IPS-15b (cell line): Measurements from ENCODE around the gene ZC3H6.

Experiments used
- H3K27me3 ChIP-seq: one replicate; pipeline ENCODE4 v1.6.1; 2013; ENCODE audit warnings: low read length; ENCODE audit not compliant: control insufficient read depth, insufficient read depth
- H3K36me3 ChIP-seq: one replicate; pipeline ENCODE4 v1.6.1; 2013; ENCODE audit warnings: low read length; ENCODE audit not compliant: control insufficient read depth, insufficient read depth
- H3K4me1 ChIP-seq: one replicate; pipeline ENCODE4 v1.6.1; 2013; ENCODE audit warnings: mild to moderate bottlenecking, low read length; ENCODE audit not compliant: control insufficient read depth, insufficient read depth
- H3K4me3 ChIP-seq: one replicate; pipeline ENCODE4 v1.5.1; 2013; ENCODE audit warnings: low read depth, low read length
- H3K9ac ChIP-seq: one replicate; pipeline ENCODE4 v1.6.1; 2013; ENCODE audit warnings: low read depth, mild to moderate bottlenecking, low read length
- H3K9me3 ChIP-seq: one replicate; pipeline ENCODE4 v1.6.1; 2013; ENCODE audit warnings: mild to moderate bottlenecking, low read length; ENCODE audit not compliant: control insufficient read depth, insufficient read depth

ZC3H6 gene

GRCh38 chr2:112312821-112313220 is 37.4 kb downstream of the ZC3H6 start:
- no peak overlapping the region for H3K9ac ChIP-seq
- H3K36me3 ChIP-seq, result no peaks in the 10 kb centered on the region
- no peaks in the 10 kb centered on the region for H3K4me1 ChIP-seq
- H3K9me3 ChIP-seq, result no peaks in the 10 kb centered on the region
- H3K4me3 ChIP-seq, result no peak overlapping the region
- H3K27me3 ChIP-seq, result no peaks in the 10 kb centered on the region

DNA sequence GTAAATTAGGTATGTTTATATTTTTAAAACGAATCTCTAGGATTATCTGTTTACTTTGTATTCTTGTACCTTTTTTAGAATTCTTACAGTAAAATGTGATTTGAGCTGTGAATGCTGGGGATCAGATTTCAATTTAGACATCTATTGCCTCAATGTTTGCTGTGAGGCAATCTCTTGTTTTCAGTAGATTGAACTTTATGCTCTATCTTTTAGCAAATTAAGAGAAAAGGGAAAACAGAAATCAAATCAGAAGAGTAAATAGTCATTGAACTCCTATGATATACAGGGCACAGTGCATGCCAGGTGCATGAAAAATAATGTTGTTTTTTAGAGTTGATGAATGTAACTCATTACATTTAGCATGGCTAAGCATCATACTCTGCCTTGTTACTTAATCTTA is 39.5 kb downstream of the ZC3H6 start:
- no peaks in the 10 kb centered on the region for H3K27me3 ChIP-seq
- H3K4me3 ChIP-seq, result no peak overlapping the region
- no peaks in the 10 kb centered on the region for H3K4me1 ChIP-seq
- H3K9me3 ChIP-seq, result no peaks in the 10 kb centered on the region
- H3K36me3 ChIP-seq, result no peaks in the 10 kb centered on the region
- H3K9ac ChIP-seq, result no peak overlapping the region

- Histone ChIP-seq H3K27me3 (no peaks in the 10 kb centered on the region), H3K9me3 (no peaks in the 10 kb centered on the region), H3K4me1 (no peaks in the 10 kb centered on the region), H3K4me3 (no peak overlapping the region), H3K36me3 (no peaks in the 10 kb centered on the region), H3K9ac (no peak overlapping the region)
These were observed 42.1 kb downstream of the ZC3H6 start for GRCh38 chr2:112317303-112318158.

GRCh38 chr2:112318515-112318914 is 43.1 kb downstream of the ZC3H6 start:
- Histone ChIP-seq H3K27me3 (no peaks in the 10 kb centered on the region), H3K36me3 (no peaks in the 10 kb centered on the region), H3K9me3 (no peaks in the 10 kb centered on the region), H3K9ac (no peak overlapping the region), H3K4me1 (no peaks in the 10 kb centered on the region), H3K4me3 (no peak overlapping the region)

DNA sequence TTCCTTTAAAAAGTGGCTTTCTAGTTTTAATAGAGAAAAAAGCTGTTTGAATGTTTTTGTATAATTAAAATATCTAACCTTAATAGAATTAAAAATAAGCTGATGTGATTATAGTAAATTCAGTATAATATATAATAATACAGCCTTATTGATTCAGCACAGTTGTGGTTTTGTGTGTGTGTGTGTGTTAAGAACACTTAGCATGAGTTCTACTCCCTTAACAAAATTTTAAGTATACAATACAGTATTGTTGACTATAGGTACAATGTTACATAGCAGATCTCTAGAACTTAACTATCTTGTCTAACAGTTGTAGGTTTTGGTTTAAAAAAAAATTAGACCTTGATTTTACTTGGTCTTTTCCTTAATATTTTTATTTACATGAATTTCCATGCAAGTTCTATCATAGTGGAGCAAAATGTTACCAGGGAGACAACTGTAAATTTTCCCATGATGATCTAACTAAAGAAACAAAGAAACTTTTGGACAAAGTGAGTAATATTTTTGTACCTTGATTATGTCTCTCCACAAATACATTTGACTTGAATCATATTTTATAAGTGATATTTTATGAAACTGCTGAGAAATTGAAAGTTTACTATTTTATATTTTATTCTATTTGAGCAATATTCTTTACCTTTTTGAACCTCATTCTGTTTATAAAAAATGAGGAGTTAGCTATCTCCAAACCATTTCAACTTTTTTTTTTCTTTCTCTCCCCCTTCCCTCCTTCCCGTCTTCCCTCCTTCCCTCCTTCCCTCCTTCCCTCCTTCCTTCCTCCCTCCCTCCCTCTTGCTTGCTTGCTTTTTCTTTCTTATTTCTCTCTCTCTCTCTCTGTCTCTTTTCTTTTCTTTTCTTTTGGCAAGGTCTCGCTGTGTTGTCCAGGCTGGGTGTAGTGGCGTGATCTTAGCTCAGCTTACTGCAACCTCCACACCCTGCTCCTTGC is 46.3 kb downstream of the ZC3H6 start:
- Histone ChIP-seq H3K27me3 (no peaks in the 10 kb centered on the region), H3K36me3 (no peaks in the 10 kb centered on the region), H3K4me1 (no peaks in the 10 kb centered on the region), H3K9me3 (no peaks in the 10 kb centered on the region), H3K9ac (no peak overlapping the region), H3K4me3 (no peak overlapping the region)

- no peaks in the 10 kb centered on the region for H3K27me3 ChIP-seq
- H3K4me3 ChIP-seq, result no peak overlapping the region
- no peaks in the 10 kb centered on the region for H3K36me3 ChIP-seq
- H3K9ac ChIP-seq, result no peak overlapping the region
- no peaks in the 10 kb centered on the region for H3K9me3 ChIP-seq
- H3K4me1 ChIP-seq, result no peaks in the 10 kb centered on the region
These were observed 47.5 kb downstream of the ZC3H6 start for GRCh38 chr2:112322919-112323318.

GRCh38 chr2:112332123-112332696 is 56.8 kb downstream of the ZC3H6 start:
- Histone ChIP-seq H3K9me3 (no peaks in the 10 kb centered on the region), H3K9ac (no peak overlapping the region)

DNA sequence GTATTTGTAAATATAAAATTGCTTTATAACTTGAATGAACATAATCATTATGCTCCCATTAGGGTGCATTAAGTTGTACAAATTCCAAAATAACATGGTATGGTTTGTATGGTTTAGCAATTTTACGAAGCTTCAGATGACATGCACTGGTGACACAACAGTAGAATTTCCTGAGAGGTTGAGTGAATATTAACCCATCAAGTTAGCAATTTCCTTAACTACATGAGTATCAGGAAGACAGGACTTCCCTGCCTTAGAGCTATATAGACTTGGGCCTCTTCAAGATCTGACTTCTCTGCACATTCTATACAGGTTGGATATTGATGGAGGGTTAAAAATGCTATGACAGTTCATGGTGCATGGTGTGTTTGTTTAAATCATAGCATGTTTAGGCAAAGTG is 60.2 kb downstream of the ZC3H6 start:
- Histone ChIP-seq H3K9me3 (no peaks in the 10 kb centered on the region), H3K36me3 (no peaks in the 10 kb centered on the region), H3K9ac (no peak overlapping the region), H3K4me1 (no peaks in the 10 kb centered on the region), H3K27me3 (no peaks in the 10 kb centered on the region), H3K4me3 (no peak overlapping the region)

More at GRCh38 chr2:112332123-112332696, 56.8 kb downstream of the ZC3H6 start:
- Histone ChIP-seq H3K4me1 (no peaks in the 10 kb centered on the region), H3K27me3 (no peaks in the 10 kb centered on the region), H3K4me3 (no peak overlapping the region), H3K36me3 (no peaks in the 10 kb centered on the region)

DNA sequence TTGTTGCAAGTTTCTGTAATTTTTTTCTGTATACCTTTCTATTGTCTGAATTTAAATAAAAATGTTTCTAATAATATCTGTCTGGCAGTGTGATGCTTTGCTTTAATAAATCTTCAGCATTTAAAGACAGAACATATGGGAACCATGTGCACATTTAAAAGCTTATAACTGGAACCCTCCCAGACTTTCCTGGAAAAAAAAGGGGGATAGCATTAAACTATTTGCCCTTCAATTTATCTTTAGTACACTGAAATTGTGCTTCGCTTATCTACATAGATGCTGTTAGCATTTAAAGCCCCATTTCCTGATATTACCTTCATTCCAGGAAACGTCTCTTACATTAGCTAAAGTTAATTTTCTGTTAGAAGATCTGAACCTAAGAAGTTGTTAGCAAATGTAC is 64.6 kb downstream of the ZC3H6 start:
- H3K4me3 ChIP-seq, result no peak overlapping the region
- no peak overlapping the region for H3K9ac ChIP-seq
- no peaks in the 10 kb centered on the region for H3K9me3 ChIP-seq
- H3K27me3 ChIP-seq, result no peaks in the 10 kb centered on the region
- H3K4me1 ChIP-seq, result no peaks in the 10 kb centered on the region
- no peaks in the 10 kb centered on the region for H3K36me3 ChIP-seq

DNA sequence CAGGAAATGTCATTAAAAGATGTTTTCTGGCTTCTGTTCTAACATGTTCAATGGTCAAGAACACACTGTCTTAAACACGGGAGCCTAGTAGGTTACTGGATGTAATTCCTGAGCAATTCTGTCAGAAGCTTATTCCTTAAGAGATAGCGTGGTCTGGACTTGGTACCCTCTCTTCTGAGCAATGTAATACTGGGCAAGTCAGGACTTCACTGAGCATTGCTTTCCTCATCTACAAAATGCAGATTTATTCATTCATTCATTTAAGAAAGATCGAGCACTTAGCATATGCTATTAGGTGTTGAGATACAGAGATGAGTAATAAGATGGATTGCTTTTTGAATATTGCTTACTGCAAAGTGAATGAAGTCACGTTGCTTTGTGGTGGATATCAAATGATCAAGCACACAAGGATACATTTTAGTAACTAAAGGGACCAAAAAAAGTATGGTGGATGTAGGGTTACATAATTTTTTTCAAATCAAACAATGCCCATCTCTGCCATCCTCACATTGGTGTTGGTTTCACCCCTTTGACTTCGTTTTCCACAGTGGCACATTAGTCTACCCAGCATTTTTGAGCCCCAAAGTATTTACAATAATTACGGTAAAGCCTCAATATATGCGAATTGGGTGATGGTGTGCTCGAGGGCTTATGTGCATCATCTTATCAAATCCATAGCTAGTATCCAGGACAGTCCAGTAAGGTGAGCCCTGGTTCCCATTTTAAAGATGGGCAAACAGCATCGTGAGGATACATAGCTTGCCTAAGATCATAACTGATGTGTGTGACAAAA is 65.3 kb downstream of the ZC3H6 start:
- Histone ChIP-seq H3K27me3 (no peaks in the 10 kb centered on the region), H3K9ac (no peak overlapping the region), H3K4me3 (no peak overlapping the region), H3K36me3 (no peaks in the 10 kb centered on the region), H3K9me3 (no peaks in the 10 kb centered on the region), H3K4me1 (no peaks in the 10 kb centered on the region)

GRCh38 chr2:112342067-112342550 is 66.7 kb downstream of the ZC3H6 start:
- no peaks in the 10 kb centered on the region for H3K27me3 ChIP-seq
- H3K4me3 ChIP-seq, result no peak overlapping the region
- no peaks in the 10 kb centered on the region for H3K4me1 ChIP-seq
- no peaks in the 10 kb centered on the region for H3K36me3 ChIP-seq
- no peak overlapping the region for H3K9ac ChIP-seq
- H3K9me3 ChIP-seq, result no peaks in the 10 kb centered on the region
